Measurements from ENCODE around the gene BAIAP2L2.

BAIAP2L2 gene

GRCh38 chr22:38137876-38138687, 27.6 kb upstream of the BAIAP2L2 start:
- no peak overlapping the region for H4K91ac ChIP-seq (ENCODE audit: low read depth, low read length)
- no peak overlapping the region for H2AFZ ChIP-seq (ENCODE audit: insufficient read depth, low read length, poor library complexity)
- H2BK5ac ChIP-seq (ENCODE audit: low read depth, low read length, poor library complexity) = no peak overlapping the region
- no peak overlapping the region for H4K8ac ChIP-seq (ENCODE audit: low read depth, low read length)
- peaks cover 2% of the 10 kb centered on the region for H3K79me1 ChIP-seq (ENCODE audit: low read length)
- H3K4me1 ChIP-seq (ENCODE audit: control insufficient read depth in 1 of 2, insufficient read depth in 2 of 2, low read length in 2 of 2) = peaks cover 3 to 6% of the 10 kb centered on the region in 2 experiments
- H2BK12ac ChIP-seq (ENCODE audit: low read length) = no peak overlapping the region
- H3K4ac ChIP-seq (ENCODE audit: low read depth, low read length) = no peak overlapping the region
- no peak overlapping the region for H3K23ac ChIP-seq (ENCODE audit: low read length)
- no peak overlapping the region for H3K14ac ChIP-seq (ENCODE audit: low read length)
- H3K4me3 ChIP-seq (ENCODE audit: low read depth, low read length) = no peak overlapping the region
- H3K36me3 ChIP-seq (ENCODE audit: control insufficient read depth in 1 of 2, insufficient read depth in 2 of 2, low read length in 2 of 2) = no peaks in the 10 kb centered on the region
- WGBS (ENCODE audit: extremely low coverage, insufficient coverage, insufficient read length) = no CpG with 5 or more reads among the region's 9 CpGs
- H3K9me3 ChIP-seq (ENCODE audit: insufficient read depth, low read depth, low read length) = peaks cover 7% of the 10 kb centered on the region
- H3K9ac ChIP-seq (ENCODE audit: low read length) = no peak overlapping the region
- H4K12ac ChIP-seq (ENCODE audit: low read depth, low read length) = no peak overlapping the region
- DNase-seq = no peak
- H3K79me2 ChIP-seq (ENCODE audit: control insufficient read depth, insufficient read depth, low read length, poor library complexity) = no peaks in the 10 kb centered on the region
- H3K27ac ChIP-seq (ENCODE audit: low read depth, low read length) = no peak overlapping the region
- no peaks in the 10 kb centered on the region for H3K27me3 ChIP-seq (ENCODE audit: insufficient read depth, low read length)
- no peak overlapping the region for H3K4me2 ChIP-seq (ENCODE audit: low read length)
- H3K18ac ChIP-seq (ENCODE audit: low read length) = no peak overlapping the region
- H2BK120ac ChIP-seq (ENCODE audit: insufficient read depth, low read length, poor library complexity) = no peak overlapping the region
- H2AK5ac ChIP-seq (ENCODE audit: low read length) = no peak overlapping the region

- peaks cover 3 to 6% of the 10 kb centered on the region in 2 experiments for H3K4me1 ChIP-seq (ENCODE audit: control insufficient read depth in 1 of 2, insufficient read depth in 2 of 2, low read length in 2 of 2)
- no peak overlapping the region for H2BK120ac ChIP-seq (ENCODE audit: insufficient read depth, low read length, poor library complexity)
- no peak overlapping the region for H2AK5ac ChIP-seq (ENCODE audit: low read length)
- H3K4me3 ChIP-seq (ENCODE audit: low read depth, low read length) = no peak overlapping the region
- no peak overlapping the region for H3K9ac ChIP-seq (ENCODE audit: low read length)
- peaks cover 2% of the 10 kb centered on the region for H3K79me1 ChIP-seq (ENCODE audit: low read length)
- H3K79me2 ChIP-seq (ENCODE audit: control insufficient read depth, insufficient read depth, low read length, poor library complexity) = no peaks in the 10 kb centered on the region
- H3K27ac ChIP-seq (ENCODE audit: low read depth, low read length) = no peak overlapping the region
- H4K8ac ChIP-seq (ENCODE audit: low read depth, low read length) = no peak overlapping the region
- H4K12ac ChIP-seq (ENCODE audit: low read depth, low read length) = no peak overlapping the region
- no peak overlapping the region for H3K4ac ChIP-seq (ENCODE audit: low read depth, low read length)
- H4K91ac ChIP-seq (ENCODE audit: low read depth, low read length) = no peak overlapping the region
- no peaks in the 10 kb centered on the region for H3K27me3 ChIP-seq (ENCODE audit: insufficient read depth, low read length)
- no peak overlapping the region for H3K14ac ChIP-seq (ENCODE audit: low read length)
- no peak overlapping the region for H2BK5ac ChIP-seq (ENCODE audit: low read depth, low read length, poor library complexity)
- H2BK12ac ChIP-seq (ENCODE audit: low read length) = no peak overlapping the region
- no CpG with 5 or more reads among the region's 1 CpG for WGBS (ENCODE audit: extremely low coverage, insufficient coverage, insufficient read length)
- H3K4me2 ChIP-seq (ENCODE audit: low read length) = no peak overlapping the region
- DNase-seq = no peak
- H2AFZ ChIP-seq (ENCODE audit: insufficient read depth, low read length, poor library complexity) = no peak overlapping the region
- peaks cover 7% of the 10 kb centered on the region for H3K9me3 ChIP-seq (ENCODE audit: insufficient read depth, low read depth, low read length)
- H3K23ac ChIP-seq (ENCODE audit: low read length) = no peak overlapping the region
- H3K36me3 ChIP-seq (ENCODE audit: control insufficient read depth in 1 of 2, insufficient read depth in 2 of 2, low read length in 2 of 2) = no peaks in the 10 kb centered on the region
- no peak overlapping the region for H3K18ac ChIP-seq (ENCODE audit: low read length)
Observed at GRCh38 chr22:38136607-38137006, 26.1 kb upstream of the BAIAP2L2 start.

GRCh38 chr22:38135133-38135706, 24.7 kb upstream of the BAIAP2L2 start:
- H3K27ac ChIP-seq (ENCODE audit: low read depth, low read length) = no peak overlapping the region
- no peaks in the 10 kb centered on the region for H3K27me3 ChIP-seq (ENCODE audit: insufficient read depth, low read length)
- no peak overlapping the region for H2BK5ac ChIP-seq (ENCODE audit: low read depth, low read length, poor library complexity)
- DNase-seq = peak; percentile 23 to 38
- no CpG with 5 or more reads among the region's 4 CpGs for WGBS (ENCODE audit: extremely low coverage, insufficient coverage, insufficient read length)
- no peak overlapping the region for H3K18ac ChIP-seq (ENCODE audit: low read length)
- no peak overlapping the region for H2BK12ac ChIP-seq (ENCODE audit: low read length)
- no peak overlapping the region for H4K91ac ChIP-seq (ENCODE audit: low read depth, low read length)
- H3K14ac ChIP-seq (ENCODE audit: low read length) = no peak overlapping the region
- no peak overlapping the region for H4K8ac ChIP-seq (ENCODE audit: low read depth, low read length)
- H3K4ac ChIP-seq (ENCODE audit: low read depth, low read length) = no peak overlapping the region
- no peak overlapping the region for H3K9ac ChIP-seq (ENCODE audit: low read length)
- peaks cover 3 to 6% of the 10 kb centered on the region in 2 experiments for H3K4me1 ChIP-seq (ENCODE audit: control insufficient read depth in 1 of 2, insufficient read depth in 2 of 2, low read length in 2 of 2)
- no peak overlapping the region for H4K12ac ChIP-seq (ENCODE audit: low read depth, low read length)
- no peaks in the 10 kb centered on the region for H3K79me2 ChIP-seq (ENCODE audit: control insufficient read depth, insufficient read depth, low read length, poor library complexity)
- H3K9me3 ChIP-seq (ENCODE audit: insufficient read depth, low read depth, low read length) = peaks cover 7% of the 10 kb centered on the region
- H3K79me1 ChIP-seq (ENCODE audit: low read length) = peaks cover 2% of the 10 kb centered on the region
- H3K23ac ChIP-seq (ENCODE audit: low read length) = no peak overlapping the region
- no peak overlapping the region for H2BK120ac ChIP-seq (ENCODE audit: insufficient read depth, low read length, poor library complexity)
- no peaks in the 10 kb centered on the region for H3K36me3 ChIP-seq (ENCODE audit: control insufficient read depth in 1 of 2, insufficient read depth in 2 of 2, low read length in 2 of 2)
- H2AK5ac ChIP-seq (ENCODE audit: low read length) = no peak overlapping the region
- no peak overlapping the region for H3K4me3 ChIP-seq (ENCODE audit: low read depth, low read length)
- no peak overlapping the region for H2AFZ ChIP-seq (ENCODE audit: insufficient read depth, low read length, poor library complexity)
- H3K4me2 ChIP-seq (ENCODE audit: low read length) = no peak overlapping the region

GRCh38 chr22:38133331-38133730, 22.8 kb upstream of the BAIAP2L2 start:
- no CpG with 5 or more reads among the region's 4 CpGs for WGBS (ENCODE audit: extremely low coverage, insufficient coverage, insufficient read length)
- H3K79me2 ChIP-seq (ENCODE audit: control insufficient read depth, insufficient read depth, low read length, poor library complexity) = no peaks in the 10 kb centered on the region
- H3K36me3 ChIP-seq (ENCODE audit: control insufficient read depth in 1 of 2, insufficient read depth in 2 of 2, low read length in 2 of 2) = no peaks in the 10 kb centered on the region
- no peak overlapping the region for H4K8ac ChIP-seq (ENCODE audit: low read depth, low read length)
- H3K27ac ChIP-seq (ENCODE audit: low read depth, low read length) = no peak overlapping the region
- H4K12ac ChIP-seq (ENCODE audit: low read depth, low read length) = no peak overlapping the region
- no peak overlapping the region for H3K23ac ChIP-seq (ENCODE audit: low read length)
- no peak overlapping the region for H2BK120ac ChIP-seq (ENCODE audit: insufficient read depth, low read length, poor library complexity)
- H3K4me2 ChIP-seq (ENCODE audit: low read length) = no peak overlapping the region
- peaks cover 3 to 6% of the 10 kb centered on the region in 2 experiments for H3K4me1 ChIP-seq (ENCODE audit: control insufficient read depth in 1 of 2, insufficient read depth in 2 of 2, low read length in 2 of 2)
- peaks cover 7% of the 10 kb centered on the region for H3K9me3 ChIP-seq (ENCODE audit: insufficient read depth, low read depth, low read length)
- H4K91ac ChIP-seq (ENCODE audit: low read depth, low read length) = no peak overlapping the region
- no peak overlapping the region for H2BK5ac ChIP-seq (ENCODE audit: low read depth, low read length, poor library complexity)
- H3K4me3 ChIP-seq (ENCODE audit: low read depth, low read length) = no peak overlapping the region
- no peak overlapping the region for H3K14ac ChIP-seq (ENCODE audit: low read length)
- no peaks in the 10 kb centered on the region for H3K27me3 ChIP-seq (ENCODE audit: insufficient read depth, low read length)
- H3K9ac ChIP-seq (ENCODE audit: low read length) = no peak overlapping the region
- DNase-seq = no peak
- H2AK5ac ChIP-seq (ENCODE audit: low read length) = no peak overlapping the region
- H3K18ac ChIP-seq (ENCODE audit: low read length) = no peak overlapping the region
- H2AFZ ChIP-seq (ENCODE audit: insufficient read depth, low read length, poor library complexity) = no peak overlapping the region
- no peak overlapping the region for H3K4ac ChIP-seq (ENCODE audit: low read depth, low read length)
- no peak overlapping the region for H2BK12ac ChIP-seq (ENCODE audit: low read length)
- H3K79me1 ChIP-seq (ENCODE audit: low read length) = peaks cover 2% of the 10 kb centered on the region
